BLaER1 treated with 17β-estradiol and CSF1 and Interleukin-3, amounts not matched to agents 10 nM and 100 nM (cell line): ENCODE data around the gene PLA2G4E.

Source experiments
- H3K27ac ChIP-seq, 11 experiments: shearing (Covaris generic); formaldehyde crosslinking; 2 replicates each; pipeline ENCODE4 v1.8.1; 2022
- H3K27me3 ChIP-seq, 11 experiments: shearing (Covaris generic); formaldehyde crosslinking; 2 replicates each; pipeline ENCODE4 v1.8.1; 2022
- H3K36me3 ChIP-seq, 11 experiments: shearing (Covaris generic); formaldehyde crosslinking; 2 replicates each; pipeline ENCODE4 v1.8.1; 2022
- H3K4me1 ChIP-seq, 10 experiments: shearing (Covaris generic); formaldehyde crosslinking; 2 replicates each; pipeline ENCODE4 v1.8.1; 2022
- H3K4me2 ChIP-seq, 11 experiments: shearing (Covaris generic); formaldehyde crosslinking; 2 replicates each; pipeline ENCODE4 v1.8.1; 2022
- H3K4me3 ChIP-seq, 10 experiments: shearing (Covaris generic); formaldehyde crosslinking; 2 replicates each; pipeline ENCODE4 v1.8.1; 2022
- H3K9ac ChIP-seq, 11 experiments: shearing (Covaris generic); formaldehyde crosslinking; 2 replicates each; pipeline ENCODE4 v1.8.1; 2022
- H3K9me3 ChIP-seq, 11 experiments: shearing (Covaris generic); formaldehyde crosslinking; replicated peaks in 1 of 11; 2 replicates each; pipeline ENCODE4 v1.8.1; 2022
- H4K20me1 ChIP-seq, 11 experiments: shearing (Covaris generic); formaldehyde crosslinking; 2 replicates each; pipeline ENCODE4 v1.8.1; 2022
- Cebpa-rat ChIP-seq, 11 experiments: shearing (Covaris generic); IDR thresholded peaks; 2 replicates each; pipeline ENCODE4 v1.8.1; 2022

Gene PLA2G4E

DNA sequence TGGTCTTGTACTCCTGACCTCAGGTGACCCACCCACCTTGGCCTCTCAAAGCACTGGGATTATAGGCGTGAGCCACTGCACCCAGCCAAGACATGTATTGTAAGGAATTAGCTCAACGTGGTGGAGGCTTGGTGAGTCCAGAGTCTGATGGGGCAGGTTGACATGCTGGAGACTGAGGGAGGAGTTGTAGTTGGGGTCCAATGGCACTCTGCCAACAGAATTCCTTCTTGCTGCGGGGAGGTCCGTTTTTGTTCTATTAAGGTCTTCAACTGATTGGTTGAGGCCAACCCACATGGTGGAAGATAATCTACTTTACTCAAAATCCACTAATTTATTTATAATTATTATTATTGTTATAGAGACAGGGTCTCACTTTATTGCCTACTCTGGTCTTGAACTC is 43.4 kb upstream of the PLA2G4E start:
- TF ChIP-seq Cebpa-rat (IDR thresholded peaks at IDR 0.05), result no peak
- no peak overlapping the region for H3K27ac ChIP-seq
- H3K4me1 ChIP-seq, result peaks cover 9 to 18% (median 13%) of the 10 kb centered on the region in 10 experiments

DNA sequence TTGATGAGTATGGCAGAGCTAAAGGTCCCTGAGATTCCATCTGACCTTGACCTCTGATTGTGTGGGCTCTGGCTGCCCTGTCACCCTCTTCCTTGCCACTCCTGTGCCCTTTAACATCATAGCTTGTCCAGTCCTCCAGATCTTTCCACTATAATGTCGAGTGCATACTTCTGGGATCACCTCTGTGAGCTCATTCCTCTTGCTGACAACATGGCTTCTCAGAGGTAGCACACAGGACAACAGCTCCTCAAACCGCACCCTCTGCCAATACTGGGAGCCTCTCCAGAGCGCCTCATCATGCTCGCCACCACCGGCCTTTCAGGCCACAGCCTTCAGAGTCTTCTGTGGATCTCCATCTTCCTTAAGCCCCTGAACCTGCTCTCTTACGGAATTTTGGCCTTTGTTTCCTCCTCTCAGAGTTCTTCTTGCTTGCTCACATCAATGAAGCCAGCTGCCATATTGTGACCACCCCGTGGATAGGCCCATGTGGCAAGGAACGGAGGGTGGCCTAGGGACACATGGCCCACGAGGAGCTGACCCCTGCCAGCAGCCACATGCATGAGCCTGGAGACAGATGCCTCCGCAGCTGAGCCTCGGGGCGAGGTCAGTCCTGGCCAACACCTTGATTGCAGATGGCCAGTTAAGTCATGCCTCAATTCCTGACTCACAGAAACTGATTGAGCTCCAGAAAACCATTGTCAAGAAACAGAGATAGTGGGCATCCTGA is 42.4 kb upstream of the PLA2G4E start:
- Histone ChIP-seq H4K20me1 (no peaks in the 10 kb centered on the region), H3K9me3 (0 out of 22 replicates have a peak, but pooled peaks cover 0 to 9% (median 0%) of the 10 kb centered on the region in 11 experiments), H3K4me1 (peaks cover 9 to 18% (median 13%) of the 10 kb centered on the region in 10 experiments), H3K9ac (no peak overlapping the region), H3K27ac (no peak overlapping the region), H3K27me3 (no peaks in the 10 kb centered on the region), H3K36me3 (no peaks in the 10 kb centered on the region), H3K4me3 (no peak overlapping the region), H3K4me2 (no peak overlapping the region)
- TF ChIP-seq Cebpa-rat (IDR thresholded peaks at IDR 0.05), result no peak

More for the DNA sequence above, 43.4 kb upstream of the PLA2G4E start:
- no peak overlapping the region for H3K9ac ChIP-seq
- H3K9me3 ChIP-seq, result 0 out of 22 replicates have a peak, but pooled peaks cover 0 to 9% (median 0%) of the 10 kb centered on the region in 11 experiments
- H4K20me1 ChIP-seq, result no peaks in the 10 kb centered on the region
- peak overlapping the region in 1 of 11 experiments; percentile 32; a peak in 1 of 22 replicates for H3K4me2 ChIP-seq
- H3K36me3 ChIP-seq, result no peaks in the 10 kb centered on the region
- H3K4me3 ChIP-seq, result no peak overlapping the region
- no peaks in the 10 kb centered on the region for H3K27me3 ChIP-seq

DNA sequence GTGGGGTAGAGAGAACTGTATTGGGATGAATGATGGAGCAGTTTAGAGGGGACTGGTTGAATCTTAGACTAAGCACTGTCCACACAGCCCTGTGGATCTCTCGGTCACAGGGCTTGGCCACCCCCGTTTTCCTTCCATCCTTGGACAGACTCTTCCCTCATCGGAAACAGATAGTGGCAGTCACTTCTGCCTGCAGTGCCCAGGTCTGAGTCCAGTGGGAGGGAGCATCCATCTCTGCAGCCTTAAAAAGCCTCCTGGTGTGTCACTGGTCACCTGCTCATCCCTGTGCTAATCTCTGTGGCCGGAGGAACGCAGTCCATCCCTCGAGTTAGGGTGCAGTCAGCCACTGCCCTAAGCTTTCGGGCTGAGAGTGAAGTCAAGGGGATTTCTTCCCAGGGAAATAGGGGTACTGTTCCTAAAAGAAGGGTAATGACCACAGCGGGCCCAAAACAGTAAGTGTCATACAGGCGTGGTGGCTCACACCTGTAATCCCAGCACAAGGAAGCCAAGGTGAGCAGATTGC is 41.5 kb upstream of the PLA2G4E start:
- Histone ChIP-seq H4K20me1 (no peaks in the 10 kb centered on the region), H3K36me3 (no peaks in the 10 kb centered on the region), H3K4me1 (peaks cover 9 to 18% (median 13%) of the 10 kb centered on the region in 10 experiments), H3K9ac (no peak overlapping the region), H3K4me2 (no peak overlapping the region), H3K4me3 (no peak overlapping the region), H3K27ac (no peak overlapping the region), H3K9me3 (0 out of 22 replicates have a peak, but pooled peaks cover 0 to 4% (median 0%) of the 10 kb centered on the region in 11 experiments), H3K27me3 (no peaks in the 10 kb centered on the region)
- TF ChIP-seq Cebpa-rat (IDR thresholded peaks at IDR 0.05), result no peak

DNA sequence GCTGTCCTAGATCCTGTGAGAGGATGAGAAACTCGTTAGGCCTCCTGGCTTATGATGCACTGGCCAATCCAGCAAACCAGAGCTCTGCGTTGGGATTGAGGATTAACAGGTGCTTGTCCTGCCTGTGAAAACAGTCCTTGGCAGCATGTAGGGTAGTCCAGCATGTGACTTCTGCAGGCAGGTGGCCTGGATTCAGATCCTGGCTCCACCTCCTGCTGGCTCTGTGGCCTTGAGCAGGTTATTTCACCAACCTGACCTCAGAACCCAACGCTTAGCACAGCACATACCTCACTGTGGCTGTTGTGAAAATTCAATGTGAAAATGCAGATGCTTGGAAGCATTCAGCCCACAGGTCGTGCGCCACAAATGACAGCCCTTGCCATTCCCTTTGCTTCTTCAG is 40.0 kb upstream of the PLA2G4E start:
- Histone ChIP-seq H3K9ac (no peak overlapping the region), H3K4me2 (no peak overlapping the region), H3K27ac (no peak overlapping the region), H3K27me3 (no peaks in the 10 kb centered on the region; a peak in 1 of 22 replicates), H3K36me3 (no peaks in the 10 kb centered on the region), H3K9me3 (no peaks in the 10 kb centered on the region), H3K4me1 (peaks cover 10 to 25% (median 16%) of the 10 kb centered on the region in 10 experiments), H4K20me1 (no peaks in the 10 kb centered on the region), H3K4me3 (no peak overlapping the region)
- TF ChIP-seq Cebpa-rat (IDR thresholded peaks at IDR 0.05), result no peak

DNA sequence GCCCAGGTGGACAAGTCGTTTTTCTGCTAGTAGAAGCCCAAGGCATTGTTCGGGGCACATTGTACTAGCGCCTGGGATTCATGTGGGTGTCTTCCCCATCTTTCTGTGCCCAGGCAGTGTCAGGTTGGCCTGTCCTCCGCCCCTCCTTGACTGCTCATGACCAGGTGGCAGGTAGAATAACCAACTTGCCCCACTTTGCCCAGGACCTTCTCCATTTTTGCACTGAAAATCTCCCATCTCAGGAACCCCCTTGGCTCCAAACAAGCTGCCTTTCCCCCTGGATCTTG is 39.6 kb upstream of the PLA2G4E start:
- TF ChIP-seq Cebpa-rat (IDR thresholded peaks at IDR 0.05), result no peak
- no peak overlapping the region for H3K9ac ChIP-seq
- peak overlapping the region in 2 of 11 experiments; percentile 2 to 36; a peak in 2 of 22 replicates for H3K4me2 ChIP-seq
- H3K9me3 ChIP-seq, result no peaks in the 10 kb centered on the region
- H3K27me3 ChIP-seq, result no peaks in the 10 kb centered on the region; a peak in 1 of 22 replicates
- H3K27ac ChIP-seq, result no peak overlapping the region
- no peak overlapping the region for H3K4me3 ChIP-seq
- H3K36me3 ChIP-seq, result no peaks in the 10 kb centered on the region
- no peaks in the 10 kb centered on the region for H4K20me1 ChIP-seq
- H3K4me1 ChIP-seq, result peaks cover 8 to 23% (median 13%) of the 10 kb centered on the region in 10 experiments

DNA sequence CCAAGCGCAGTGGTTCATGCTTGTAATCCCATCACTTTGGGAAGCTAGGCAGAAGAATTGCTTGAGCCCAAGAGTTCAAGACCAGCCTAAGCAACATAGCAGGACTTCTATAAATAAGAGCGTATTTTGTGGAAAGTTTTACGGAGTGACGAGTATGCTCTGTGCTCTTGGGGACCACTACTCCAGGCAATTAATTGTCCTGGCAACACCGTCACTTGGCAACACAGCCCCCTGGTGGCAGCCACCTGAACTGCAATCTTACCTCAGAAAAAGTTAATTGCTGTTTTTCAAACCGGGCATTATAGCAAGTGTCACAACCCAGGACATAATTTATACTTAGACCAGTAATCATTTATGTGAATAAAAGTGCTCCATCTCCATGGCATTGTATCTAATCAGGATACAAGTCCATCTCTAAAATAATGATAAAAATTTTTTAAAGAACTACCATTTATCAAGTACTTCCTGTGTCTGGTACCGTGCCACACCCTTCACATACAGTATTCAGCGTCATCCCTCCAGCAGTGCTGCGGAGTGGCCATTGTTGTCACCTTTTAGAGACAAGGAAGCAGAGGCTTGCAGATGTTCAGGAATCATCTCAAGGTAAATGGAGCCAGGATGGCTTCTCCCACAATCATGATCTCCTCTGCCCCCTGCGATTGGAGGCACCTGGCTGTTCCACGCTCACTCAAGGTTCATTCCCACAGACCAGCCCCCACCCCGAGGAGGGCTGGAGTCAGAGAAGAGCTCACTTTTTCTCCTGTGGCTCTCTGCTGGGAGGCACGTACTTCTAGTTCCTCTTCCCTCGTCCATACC is 39.0 kb upstream of the PLA2G4E start:
- H3K4me2 ChIP-seq, result peak overlapping the region in 3 of 11 experiments; percentile 2 to 36 (median 22); a peak in 3 of 22 replicates
- no peak overlapping the region for H3K27ac ChIP-seq
- H3K4me3 ChIP-seq, result no peak overlapping the region

DNA sequence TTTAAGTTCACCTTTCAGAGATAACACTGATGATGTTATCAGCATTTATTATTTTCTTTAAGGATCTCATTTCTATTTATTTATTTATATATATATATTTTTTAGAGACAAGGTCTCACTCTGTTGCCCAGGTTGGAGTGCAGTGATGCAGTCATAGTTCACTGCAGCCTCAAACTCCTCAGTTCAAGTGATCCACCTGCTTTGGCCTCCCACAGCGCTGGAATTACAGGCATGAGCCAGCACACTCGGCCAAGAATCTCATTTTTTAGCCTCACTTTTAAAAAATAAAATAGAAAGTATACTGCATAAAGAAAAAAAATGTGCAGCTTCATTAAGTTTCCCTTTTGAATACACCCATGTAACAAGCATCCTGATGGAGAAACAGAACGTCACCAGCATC is 37.9 kb upstream of the PLA2G4E start:
- Histone ChIP-seq H3K4me3 (no peak overlapping the region), H3K27ac (no peak overlapping the region), H3K9ac (no peak overlapping the region), H4K20me1 (no peaks in the 10 kb centered on the region), H3K27me3 (no peaks in the 10 kb centered on the region; a peak in 1 of 22 replicates), H3K9me3 (no peaks in the 10 kb centered on the region), H3K36me3 (no peaks in the 10 kb centered on the region), H3K4me1 (peaks cover 0 to 14% (median 5%) of the 10 kb centered on the region in 10 experiments; a peak in 9 of 20 replicates), H3K4me2 (no peak overlapping the region)
- no peak for TF ChIP-seq Cebpa-rat (IDR thresholded peaks at IDR 0.05)

More for the DNA sequence above, 39.0 kb upstream of the PLA2G4E start:
- Histone ChIP-seq H3K4me1 (peaks cover 2 to 18% (median 7%) of the 10 kb centered on the region in 10 experiments), H3K36me3 (no peaks in the 10 kb centered on the region), H4K20me1 (no peaks in the 10 kb centered on the region), H3K9ac (no peak overlapping the region), H3K27me3 (no peaks in the 10 kb centered on the region; a peak in 1 of 22 replicates), H3K9me3 (no peaks in the 10 kb centered on the region)
- TF ChIP-seq Cebpa-rat (IDR thresholded peaks at IDR 0.05), result no peak

DNA sequence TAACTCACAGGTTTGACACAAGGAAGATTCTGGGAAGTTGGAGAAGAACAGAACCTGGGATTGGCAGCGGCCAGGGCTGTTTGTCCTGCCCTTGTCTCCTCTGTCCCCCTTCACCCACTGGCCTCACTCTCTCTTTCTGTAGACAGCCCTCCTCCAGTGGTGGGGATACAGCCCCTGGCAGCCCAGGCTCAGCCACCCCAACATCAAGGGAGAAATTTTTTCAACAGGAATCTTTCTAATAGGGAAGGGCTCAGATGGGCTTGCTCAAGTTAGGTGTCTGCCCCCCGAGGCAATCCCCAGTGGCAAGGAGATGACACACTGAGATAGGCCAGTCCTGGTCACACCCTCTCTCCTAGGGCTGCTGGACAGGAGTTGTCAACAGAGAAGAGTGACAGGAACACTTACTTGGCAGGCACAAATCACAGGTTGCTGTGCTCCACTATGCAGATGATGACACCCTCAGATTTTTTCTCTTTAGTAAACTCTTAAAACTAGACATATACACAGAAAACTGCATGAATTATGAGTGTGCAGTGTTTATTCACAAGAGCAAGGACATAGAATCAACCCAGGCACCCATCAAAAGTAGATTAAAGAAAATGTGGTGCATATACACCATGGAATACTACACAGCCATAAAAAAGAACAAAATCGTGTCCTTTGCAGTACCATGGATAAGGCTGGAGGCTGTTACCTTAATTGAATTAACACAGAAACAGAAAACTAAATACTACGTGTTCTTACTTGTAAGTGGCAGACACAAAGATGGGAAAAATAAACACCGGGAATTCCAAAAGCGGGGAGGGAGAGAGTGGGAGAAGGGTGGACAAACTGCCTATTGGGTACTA is 37.2 kb upstream of the PLA2G4E start:
- H3K4me3 ChIP-seq, result no peak overlapping the region
- H3K27ac ChIP-seq, result no peak overlapping the region
- H3K9me3 ChIP-seq, result no peaks in the 10 kb centered on the region
- H3K4me1 ChIP-seq, result peaks cover 0 to 14% (median 5%) of the 10 kb centered on the region in 10 experiments; a peak in 9 of 20 replicates
- H3K4me2 ChIP-seq, result no peak overlapping the region
- H3K27me3 ChIP-seq, result no peaks in the 10 kb centered on the region; a peak in 1 of 22 replicates
- TF ChIP-seq Cebpa-rat (IDR thresholded peaks at IDR 0.05), result no peak
- H3K9ac ChIP-seq, result no peak overlapping the region
- H3K36me3 ChIP-seq, result no peaks in the 10 kb centered on the region
- H4K20me1 ChIP-seq, result no peaks in the 10 kb centered on the region
